OCI-LY3 (cell line): Measurements from ENCODE around the gene REEP3.
"Not testable (repeated sequence)": the region's sequence is repeated elsewhere in the genome, so short reads cannot be mapped to it uniquely, and the experiment has no call there.

ENCODE experiments used
- H2AFZ ChIP-seq: fragments of 200-600, 300-600 bp; shearing (Covaris generic); 2 replicates; pipeline ENCODE4 v1.6.0; 2014; ENCODE audit warnings: antibody characterized with exemption, low read depth, low read length
- H3K27ac ChIP-seq: fragments of 200-600, 300-600 bp; sonication (generic); 2 replicates; pipeline ENCODE4 v1.5.1; 2014; ENCODE audit warnings: mild to moderate bottlenecking, low read length, moderate library complexity, mixed read lengths
- H3K27me3 ChIP-seq: fragments of 200-600, 300-600 bp; sonication (generic); 2 replicates; pipeline ENCODE4 v1.6.1; 2014; ENCODE audit warnings: low read depth, low read length, mixed read lengths
- H3K36me3 ChIP-seq: fragments of 200-600, 300-600 bp; sonication (generic); replicated peaks from 2 replicates; pipeline ENCODE3; 2014; ENCODE audit warnings: low read depth, low read length, mixed read lengths
- H3K4me1 ChIP-seq: fragments of 300-600, 200-600 bp; sonication (generic); 2 replicates; pipeline ENCODE4 v1.6.1; 2014; ENCODE audit warnings: low read length, mixed read lengths
- H3K4me2 ChIP-seq: fragments of 200-600, 300-600 bp; sonication (generic); 2 replicates; pipeline ENCODE4 v1.6.1; 2014; ENCODE audit warnings: low read length, mixed read lengths
- H3K4me3 ChIP-seq: fragments of 300-600, 200-600 bp; sonication (generic); 2 replicates; pipeline ENCODE4 v1.5.1; 2014; ENCODE audit warnings: antibody characterized with exemption, mild to moderate bottlenecking, low read length, moderate library complexity
- H3K79me2 ChIP-seq: fragments of 300-600, 200-600 bp; shearing (Covaris generic); 2 replicates; pipeline ENCODE4 v1.6.1; 2014; ENCODE audit warnings: mild to moderate bottlenecking, low read length, mixed read lengths
- H3K9ac ChIP-seq: fragments of 300-600, 200-600 bp; shearing (Covaris generic); 2 replicates; pipeline ENCODE4 v1.6.0; 2014; ENCODE audit warnings: mild to moderate bottlenecking, low read length, moderate library complexity
- H3K9me3 ChIP-seq: fragments of 200-600, 300-600 bp; shearing (Covaris generic); 2 replicates; pipeline ENCODE4 v1.6.1; 2014; ENCODE audit warnings: low read length, mixed read lengths; ENCODE audit not compliant: insufficient read depth
- H4K20me1 ChIP-seq: fragments of 200-600, 300-600 bp; sonication (generic); 2 replicates; pipeline ENCODE4 v1.6.1; 2016; ENCODE audit warnings: low read length, mixed read lengths; ENCODE audit not compliant: insufficient read depth
- EZH2phosphoT487 ChIP-seq: fragments of 200-600 bp; shearing (Covaris generic); IDR thresholded peaks from 2 replicates; pipeline ENCODE4 v1.6.1; 2018; ENCODE audit warnings: antibody characterized with exemption, mixed run types, low read depth
- TF ChIP-seq, protein P1 (sequence below): fragments of 200-600, 300-600 bp; sonication (generic); IDR thresholded peaks from 2 replicates; pipeline ENCODE4 v1.5.1; 2014; ENCODE audit warnings: antibody characterized with exemption, low read length, low read depth

REEP3 gene

DNA sequence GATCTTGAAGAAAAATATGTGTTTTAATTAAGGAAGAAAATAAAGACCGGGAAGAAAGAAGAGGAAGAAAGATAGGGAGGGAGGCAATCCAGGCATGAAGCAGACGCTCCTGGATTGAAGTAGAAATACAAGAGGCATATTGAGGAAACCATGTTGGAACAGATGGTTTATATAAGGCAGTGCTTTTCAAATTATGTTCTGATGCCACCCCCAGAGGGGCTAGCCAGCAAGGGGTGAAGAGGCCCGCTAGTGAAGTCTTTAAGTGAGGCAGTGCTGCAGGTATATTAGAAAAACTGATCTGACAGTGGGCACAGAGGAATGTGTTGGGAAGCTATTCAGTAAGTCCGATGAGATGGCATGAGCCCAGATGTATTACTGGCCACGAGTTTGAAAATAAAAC lies 40.1 kb downstream of the REEP3 start:
- no peak overlapping the region for H3K4me2 ChIP-seq
- H3K9me3 ChIP-seq: no peaks in the 10 kb centered on the region
- no peak overlapping the region for H3K27ac ChIP-seq
- no peak overlapping the region for H3K4me3 ChIP-seq
- no peak overlapping the region for H2AFZ ChIP-seq
- H3K79me2 ChIP-seq: no peaks in the 10 kb centered on the region
- no peak for TF ChIP-seq EZH2phosphoT487
- TF ChIP-seq, protein P1, sequence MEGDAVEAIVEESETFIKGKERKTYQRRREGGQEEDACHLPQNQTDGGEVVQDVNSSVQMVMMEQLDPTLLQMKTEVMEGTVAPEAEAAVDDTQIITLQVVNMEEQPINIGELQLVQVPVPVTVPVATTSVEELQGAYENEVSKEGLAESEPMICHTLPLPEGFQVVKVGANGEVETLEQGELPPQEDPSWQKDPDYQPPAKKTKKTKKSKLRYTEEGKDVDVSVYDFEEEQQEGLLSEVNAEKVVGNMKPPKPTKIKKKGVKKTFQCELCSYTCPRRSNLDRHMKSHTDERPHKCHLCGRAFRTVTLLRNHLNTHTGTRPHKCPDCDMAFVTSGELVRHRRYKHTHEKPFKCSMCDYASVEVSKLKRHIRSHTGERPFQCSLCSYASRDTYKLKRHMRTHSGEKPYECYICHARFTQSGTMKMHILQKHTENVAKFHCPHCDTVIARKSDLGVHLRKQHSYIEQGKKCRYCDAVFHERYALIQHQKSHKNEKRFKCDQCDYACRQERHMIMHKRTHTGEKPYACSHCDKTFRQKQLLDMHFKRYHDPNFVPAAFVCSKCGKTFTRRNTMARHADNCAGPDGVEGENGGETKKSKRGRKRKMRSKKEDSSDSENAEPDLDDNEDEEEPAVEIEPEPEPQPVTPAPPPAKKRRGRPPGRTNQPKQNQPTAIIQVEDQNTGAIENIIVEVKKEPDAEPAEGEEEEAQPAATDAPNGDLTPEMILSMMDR: no peak
- no peaks in the 10 kb centered on the region for H3K36me3 ChIP-seq
- H3K4me1 ChIP-seq: no peaks in the 10 kb centered on the region
- no peaks in the 10 kb centered on the region for H3K27me3 ChIP-seq
- H3K9ac ChIP-seq: no peak overlapping the region
- H4K20me1 ChIP-seq: no peaks in the 10 kb centered on the region

DNA sequence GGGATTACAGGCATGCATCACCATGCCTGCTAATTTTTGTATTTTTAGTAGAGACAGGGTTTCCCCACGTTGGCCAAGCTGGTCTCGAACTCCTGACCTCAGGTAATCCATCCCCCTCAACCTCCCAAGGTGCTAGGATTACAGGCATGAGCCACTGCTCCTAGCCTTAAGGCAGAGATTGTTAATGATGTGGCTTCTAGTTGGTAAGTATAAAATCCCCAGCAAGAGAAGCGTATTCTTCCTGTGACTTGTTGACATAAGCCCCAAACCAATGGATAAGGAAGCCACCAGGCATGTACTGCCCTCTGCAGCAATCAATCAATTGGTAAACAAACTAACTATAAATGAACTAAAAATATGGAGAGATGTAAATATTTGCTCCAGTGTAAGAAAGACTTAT lies 41.2 kb downstream of the REEP3 start:
- Histone ChIP-seq H3K4me2 (no peak overlapping the region), H3K79me2 (no peaks in the 10 kb centered on the region)

DNA sequence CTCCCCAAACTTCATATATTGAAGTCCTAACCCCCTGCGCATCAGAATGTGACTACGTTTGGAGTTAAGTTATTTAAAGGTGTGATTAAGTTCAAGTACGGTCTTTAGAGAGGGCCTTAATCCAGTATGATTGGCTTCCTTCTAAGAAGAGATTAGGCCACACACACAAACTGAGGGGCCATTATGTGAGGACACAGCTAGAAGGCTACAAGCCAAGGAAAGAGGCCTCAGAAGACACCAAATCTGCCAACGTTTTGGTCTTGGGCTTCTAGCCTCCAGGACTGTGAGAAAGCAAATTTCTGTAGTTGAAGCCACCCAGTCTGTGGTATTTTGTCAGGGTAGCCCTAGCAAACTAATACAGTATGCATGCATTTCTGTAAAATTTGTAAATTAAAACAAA lies 41.7 kb downstream of the REEP3 start:
- Histone ChIP-seq H3K36me3 (no peaks in the 10 kb centered on the region), H3K27me3 (no peaks in the 10 kb centered on the region), H3K4me2 (no peak overlapping the region), H3K4me1 (no peaks in the 10 kb centered on the region), H3K4me3 (no peak overlapping the region), H4K20me1 (no peaks in the 10 kb centered on the region), H3K9ac (no peak overlapping the region), H3K79me2 (no peaks in the 10 kb centered on the region), H3K9me3 (no peaks in the 10 kb centered on the region), H2AFZ (no peak overlapping the region), H3K27ac (no peak overlapping the region)
- TF ChIP-seq, protein P1: no peak
- TF ChIP-seq EZH2phosphoT487: no peak

More for the DNA sequence above, 41.2 kb downstream of the REEP3 start:
- TF ChIP-seq, protein P1: no peak
- TF ChIP-seq EZH2phosphoT487: no peak
- Histone ChIP-seq H2AFZ (no peak overlapping the region), H3K9ac (no peak overlapping the region), H3K36me3 (no peaks in the 10 kb centered on the region), H3K27me3 (no peaks in the 10 kb centered on the region), H3K4me3 (no peak overlapping the region), H3K27ac (no peak overlapping the region), H4K20me1 (no peaks in the 10 kb centered on the region), H3K9me3 (no peaks in the 10 kb centered on the region), H3K4me1 (no peaks in the 10 kb centered on the region)

DNA sequence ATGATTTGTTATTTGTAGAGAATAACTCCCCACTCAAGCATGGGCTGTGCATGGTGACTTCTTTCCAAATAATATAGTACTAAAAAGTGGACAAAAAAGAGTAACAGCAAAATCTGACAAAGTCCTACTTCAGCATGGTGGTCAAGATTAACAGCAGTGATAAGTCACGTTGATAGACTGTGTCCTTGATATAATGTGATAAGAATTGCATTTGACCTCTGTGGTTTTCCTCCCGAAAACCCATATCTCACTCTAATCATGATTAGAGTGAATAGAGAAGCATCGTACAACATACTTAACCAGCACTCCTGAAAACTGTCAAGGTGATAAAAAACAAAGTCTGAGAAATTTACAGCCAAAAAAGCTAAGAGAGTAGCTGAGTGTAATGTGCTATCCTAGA lies 42.4 kb downstream of the REEP3 start:
- H3K4me1 ChIP-seq: no peaks in the 10 kb centered on the region
- H3K27me3 ChIP-seq: no peaks in the 10 kb centered on the region
- no peak overlapping the region for H3K27ac ChIP-seq
- no peaks in the 10 kb centered on the region for H4K20me1 ChIP-seq
- H3K79me2 ChIP-seq: no peaks in the 10 kb centered on the region
- TF ChIP-seq, protein P1: no peak
- TF ChIP-seq EZH2phosphoT487: no peak
- H3K9ac ChIP-seq: no peak overlapping the region
- H2AFZ ChIP-seq: no peak overlapping the region
- no peaks in the 10 kb centered on the region for H3K36me3 ChIP-seq
- H3K4me2 ChIP-seq: no peak overlapping the region
- no peak overlapping the region for H3K4me3 ChIP-seq
- H3K9me3 ChIP-seq: no peaks in the 10 kb centered on the region

DNA sequence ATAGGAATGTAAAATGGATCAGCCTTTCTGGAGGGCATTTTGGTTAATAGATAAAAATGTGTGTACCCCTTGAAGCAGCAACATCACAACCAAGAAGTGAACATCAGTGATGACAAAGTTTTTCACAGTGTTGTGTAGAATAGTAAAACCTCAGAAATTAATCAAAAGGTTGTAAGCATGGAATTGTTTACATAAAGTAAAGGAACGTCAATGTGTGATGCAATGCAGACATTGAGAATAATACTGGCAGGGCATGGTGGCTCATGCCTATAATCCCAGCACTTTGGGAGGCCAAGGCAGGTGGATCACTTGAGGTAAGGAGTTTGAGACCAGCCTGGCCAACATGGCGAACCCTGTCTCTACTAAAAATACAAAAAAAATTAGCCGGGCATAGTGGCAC lies 43.5 kb downstream of the REEP3 start:
- not testable (repeated sequence) for H3K27me3 ChIP-seq, H3K27ac ChIP-seq, H3K36me3 ChIP-seq, H2AFZ ChIP-seq, H3K9ac ChIP-seq, H3K79me2 ChIP-seq, H3K9me3 ChIP-seq, H3K4me3 ChIP-seq, H4K20me1 ChIP-seq, H3K4me2 ChIP-seq, H3K4me1 ChIP-seq
